HG02884 (cell line): ENCODE data around the gene SULT1C4.
"Not testable (repeated sequence)": the region's sequence is repeated elsewhere in the genome, so short reads cannot be mapped to it uniquely, and the experiment has no call there.

Source experiments
- ATAC-seq: cut with Tn5 transposase; IDR thresholded peaks from one replicate; pipeline ENCODE4 v1.9.1; 2021; ENCODE audit warnings: mild to moderate bottlenecking, moderate library complexity; ENCODE audit not compliant: unreplicated experiment

SULT1C4 gene

GRCh38 chr2:108412995-108413710 is 35.4 kb downstream of the SULT1C4 start:
- no peak for ATAC-seq

GRCh38 chr2:108413711-108414095 is 35.9 kb downstream of the SULT1C4 start:
- ATAC-seq = no peak

- ATAC-seq = no peak
Measured at GRCh38 chr2:108414256-108414876, 36.6 kb downstream of the SULT1C4 start.

GRCh38 chr2:108414945-108415344 is 37.2 kb downstream of the SULT1C4 start:
- no peak for ATAC-seq

GRCh38 chr2:108417254-108417653 is 39.5 kb downstream of the SULT1C4 start:
- no peak for ATAC-seq

- no peak for ATAC-seq
Measured at GRCh38 chr2:108418416-108418815, 40.7 kb downstream of the SULT1C4 start.

GRCh38 chr2:108423067-108423466 is 45.3 kb downstream of the SULT1C4 start:
- ATAC-seq = no peak

- ATAC-seq = no peak
Measured at GRCh38 chr2:108423502-108424251, 45.9 kb downstream of the SULT1C4 start.

GRCh38 chr2:108428286-108429009 is 50.7 kb downstream of the SULT1C4 start:
- no peak for ATAC-seq

GRCh38 chr2:108435578-108435977 is 57.8 kb downstream of the SULT1C4 start:
- ATAC-seq = not testable (repeated sequence)

- ATAC-seq = no peak
Measured at GRCh38 chr2:108436976-108437375, 59.2 kb downstream of the SULT1C4 start.
